H1 (cell line): Measurements from ENCODE around the gene KLK8. TPM values are rescaled to one million over a fixed set of nuclear protein-coding genes. Genes with fewer than 3 reads are reported as not detected.
"Not testable (repeated sequence)": the region's sequence is repeated elsewhere in the genome, so short reads cannot be mapped to it uniquely, and the experiment has no call there.

ENCODE experiments used
- CTCF ChIA-PET: fragments of 300-600 bp; sonication (Branson Sonifier 250); formaldehyde crosslinking; loops from one replicate; lab custom pipeline; 2021; ENCODE audit not compliant: partially characterized antibody; lab: Charles Lee
- POLR2A ChIA-PET: fragments of 300-600 bp; sonication (Branson Sonifier 250); formaldehyde crosslinking; loops from one replicate; lab custom pipeline; 2021; ENCODE audit warnings: inconsistent platforms; ENCODE audit not compliant: partially characterized antibody; lab: Charles Lee
- DNase-seq, 2 experiments: peaks; one replicate each; pipeline versions ENCODE4 v3.0.0 to v3.0.0-alpha.2; 2010 to 2022; ENCODE audit warnings: low spot score in 2 of 2, low read depth in 1 of 2, mixed read lengths in 1 of 2
- FAIRE-seq: peaks from 2 replicates; lab custom pipeline; 2011; peaks lifted over from hg19 to GRCh38; lab: Jason Lieb, UNC
- H2AFZ ChIP-seq: 2 replicates; pipeline ENCODE4 v1.8.1; 2012; ENCODE audit warnings: low read length, inconsistent platforms
- H2AK5ac ChIP-seq: 2 replicates; pipeline ENCODE4 v1.6.1; 2013; ENCODE audit warnings: low read depth, low read length
- H2BK120ac ChIP-seq: replicated peaks from 2 replicates; pipeline ENCODE3; 2013; ENCODE audit warnings: low read depth, low read length, inconsistent platforms
- H2BK12ac ChIP-seq: 2 replicates; pipeline ENCODE4 v1.6.1; 2013; ENCODE audit warnings: low read depth, low read length
- H2BK15ac ChIP-seq: 2 replicates; pipeline ENCODE4 v1.6.1; 2013; ENCODE audit warnings: low read length
- H2BK20ac ChIP-seq: 2 replicates; pipeline ENCODE4 v1.6.1; 2013; ENCODE audit warnings: low read length
- H2BK5ac ChIP-seq: 2 replicates; pipeline ENCODE4 v1.6.1; 2013; ENCODE audit warnings: low read depth, low read length
- H3K14ac ChIP-seq: 2 replicates; pipeline ENCODE4 v1.6.1; 2013; ENCODE audit warnings: inconsistent platforms; ENCODE audit not compliant: insufficient read length
- H3K18ac ChIP-seq: 2 replicates; pipeline ENCODE4 v1.6.1; 2013; ENCODE audit warnings: low read length; ENCODE audit errors: extremely low read depth
- H3K23ac ChIP-seq: 2 replicates; pipeline ENCODE4 v1.6.1; 2013; ENCODE audit warnings: inconsistent platforms; ENCODE audit not compliant: insufficient read length
- H3K23me2 ChIP-seq: 2 replicates; pipeline ENCODE4 v1.6.1; 2013; ENCODE audit warnings: low read depth, low read length
- H3K27ac ChIP-seq: 2 replicates; pipeline ENCODE4 v1.6.1; 2011; ENCODE audit warnings: low read depth, low read length, inconsistent platforms
- H3K27me3 ChIP-seq, 4 experiments: replicated peaks in 1 of 4; 1 replicate in 1 of 4; 2 replicates in 3 of 4; pipeline versions ENCODE4 v1.6.1 to v1.8.1; 2011 to 2013; ENCODE audit warnings: low read length in 3 of 4, mild to moderate bottlenecking in 3 of 4, inconsistent platforms in 2 of 4, mixed read lengths in 2 of 4, moderate library complexity in 1 of 4; ENCODE audit not compliant: control insufficient read depth in 3 of 4, insufficient read depth in 3 of 4; ENCODE audit errors: extremely low read depth in 1 of 4
- H3K36me3 ChIP-seq, 4 experiments: 2 replicates each; pipeline versions ENCODE4 v1.6.1 to v1.8.1; 2011 to 2013; ENCODE audit warnings: mild to moderate bottlenecking in 4 of 4, low read length in 3 of 4, moderate library complexity in 2 of 4, control low read depth in 1 of 4, inconsistent platforms in 1 of 4; ENCODE audit not compliant: insufficient read depth in 4 of 4, control insufficient read depth in 2 of 4
- H3K4ac ChIP-seq: replicated peaks from 2 replicates; pipeline ENCODE3; 2013; ENCODE audit warnings: low read length, low read depth, mixed read lengths, inconsistent platforms; ENCODE audit not compliant: insufficient read length
- H3K4me1 ChIP-seq, 4 experiments: replicated peaks in 1 of 4; 1 replicate in 1 of 4; 2 replicates in 3 of 4; pipeline versions ENCODE4 v1.6.1 to v1.8.1; 2011 to 2013; ENCODE audit warnings: low read length in 3 of 4, inconsistent platforms in 2 of 4, mixed read lengths in 1 of 4; ENCODE audit not compliant: insufficient read depth in 4 of 4, control insufficient read depth in 3 of 4
- H3K4me2 ChIP-seq, 2 experiments: 2 replicates each; pipeline versions ENCODE4 v1.6.1 to v1.8.1; 2011 to 2013; ENCODE audit warnings: low read depth in 2 of 2, low read length in 2 of 2, control low read depth in 1 of 2, inconsistent platforms in 1 of 2, mild to moderate bottlenecking in 1 of 2; ENCODE audit not compliant: insufficient read depth in 1 of 2
- H3K4me3 ChIP-seq, 4 experiments: fragments of 200-600, 300-600 bp in 1 of 4; sonication (generic), shearing (Covaris generic), sonication (Bioruptor Twin) in 1 of 4; 2 replicates each; pipeline versions ENCODE4 v1.5.1 to v1.8.1; 2011 to 2016; ENCODE audit warnings: low read length in 4 of 4, low read depth in 3 of 4, control low read depth in 2 of 4, inconsistent platforms in 2 of 4, mild to moderate bottlenecking in 2 of 4, mixed read lengths in 1 of 4, moderate library complexity in 1 of 4; ENCODE audit not compliant: insufficient read depth in 2 of 4; ENCODE audit errors: extremely low read depth in 1 of 4
- H3K56ac ChIP-seq: replicated peaks from 2 replicates; pipeline ENCODE3; 2013; ENCODE audit warnings: low read depth, mild to moderate bottlenecking, mixed read lengths, low read length, inconsistent platforms; ENCODE audit not compliant: insufficient read length
- H3K79me1 ChIP-seq: 2 replicates; pipeline ENCODE4 v1.6.1; 2013; ENCODE audit warnings: low read depth, low read length, control low read depth
- H3K79me2 ChIP-seq, 2 experiments: 2 replicates each; pipeline versions ENCODE4 v1.6.1 to v1.8.1; 2012 to 2013; ENCODE audit warnings: low read length in 2 of 2, mild to moderate bottlenecking in 2 of 2, inconsistent platforms in 1 of 2; ENCODE audit not compliant: insufficient read depth in 2 of 2, control insufficient read depth in 1 of 2
- H3K9ac ChIP-seq, 4 experiments: replicated peaks in 1 of 4; 1 replicate in 1 of 4; 2 replicates in 3 of 4; pipeline versions ENCODE4 v1.6.1 to v1.8.1; 2011 to 2013; ENCODE audit warnings: low read depth in 3 of 4, low read length in 3 of 4, control low read depth in 2 of 4, mild to moderate bottlenecking in 2 of 4, moderate library complexity in 2 of 4, inconsistent platforms in 1 of 4; ENCODE audit errors: extremely low read depth in 1 of 4
- H3K9me3 ChIP-seq, 2 experiments: 2 replicates each; pipeline versions ENCODE4 v1.6.1 to v1.8.1; 2012 to 2013; ENCODE audit warnings: mild to moderate bottlenecking in 2 of 2, moderate library complexity in 2 of 2, control low read depth in 1 of 2, inconsistent platforms in 1 of 2, low read depth in 1 of 2, low read length in 1 of 2, mixed read lengths in 1 of 2; ENCODE audit not compliant: insufficient read depth in 2 of 2
- H4K20me1 ChIP-seq, 2 experiments: replicated peaks in 1 of 2; 2 replicates each; pipeline versions ENCODE3 to v1.8.1; 2011 to 2013; ENCODE audit warnings: inconsistent platforms in 2 of 2, low read length in 2 of 2, mild to moderate bottlenecking in 1 of 2; ENCODE audit not compliant: insufficient read depth in 2 of 2, control insufficient read depth in 1 of 2
- H4K5ac ChIP-seq: 2 replicates; pipeline ENCODE4 v1.6.1; 2013; ENCODE audit warnings: low read length, low read depth, mixed read lengths, inconsistent platforms; ENCODE audit not compliant: insufficient read length
- H4K8ac ChIP-seq: 2 replicates; pipeline ENCODE4 v1.8.0; 2013; ENCODE audit warnings: mild to moderate bottlenecking, moderate library complexity, low read length, inconsistent platforms; ENCODE audit not compliant: insufficient read depth; ENCODE audit errors: extremely low read depth
- H4K91ac ChIP-seq: replicated peaks from 2 replicates; pipeline ENCODE3; 2013; ENCODE audit warnings: low read length, mixed read lengths, inconsistent platforms; ENCODE audit not compliant: insufficient read length
- ASH2L ChIP-seq: fragments of 200-600, 300-600 bp; sonication (generic); IDR thresholded peaks from one replicate; pipeline ENCODE4 v1.7.1; 2017; ENCODE audit warnings: low read length
- GABPA ChIP-seq: IDR thresholded peaks from 2 replicates; pipeline ENCODE4 v1.6.1; 2011; ENCODE audit warnings: mild to moderate bottlenecking, low read length, moderate library complexity, borderline replicate concordance; ENCODE audit not compliant: insufficient read depth
- NANOG ChIP-seq: IDR thresholded peaks from 2 replicates; pipeline ENCODE4 v1.6.1; 2011; ENCODE audit warnings: low read length, low read depth, mild to moderate bottlenecking, inconsistent platforms; ENCODE audit not compliant: insufficient read depth, poor library complexity, severe bottlenecking
- TEAD4 ChIP-seq: IDR thresholded peaks from 2 replicates; pipeline ENCODE4 v1.6.1; 2012; ENCODE audit warnings: low read depth, low read length, inconsistent platforms, mixed read lengths
- YY1 ChIP-seq: IDR thresholded peaks from 2 replicates; pipeline ENCODE4 v1.6.1; 2011; ENCODE audit warnings: low read depth, mild to moderate bottlenecking, low read length
- WGBS, 2 experiments: shearing (Covaris generic) in 1 of 2; methylation state at CpG; one replicate each; pipeline versions ENCODE4 v1.1.6 to v1.1.7; 2013 to 2015; ENCODE audit warnings: low lambda C conversion rate in 2 of 2, mixed read lengths in 2 of 2, inconsistent platforms in 1 of 2, low coverage in 1 of 2, missing lambda C conversion rate in 1 of 2; ENCODE audit not compliant: insufficient replicate concordance in 2 of 2, insufficient coverage in 1 of 2, insufficient read length in 1 of 2; ENCODE audit errors: extremely low coverage in 1 of 2, missing lambda C conversion rate in 1 of 2; 5-methylcytosine and 5-hydroxymethylcytosine counted together
- polyA plus RNA-seq, 7 experiments: library from polyadenylated mRNA; depleted of rRNA in 3 of 7; stranded (reverse) in 5 of 7; unstranded in 2 of 7; fragments of >200 nt in 5 of 7; fragments of 200-250 nt in 2 of 7; gene quantifications; 1 replicate in 5 of 7; 2 replicates in 1 of 7; 4 replicates in 1 of 7; pipeline versions ENCODE4 v1.2.1 to v1.2.3, GENCODE V29; 2011 to 2013; ENCODE audit warnings: missing spikeins in 2 of 7, mixed read lengths in 2 of 7
- total RNA-seq: library from RNA; stranded (reverse); fragmentation: NEBNext Ultra II Directional; extraction: Animal tissue kit (Norgen Biotek cat#: 25700); gene quantifications from 2 replicates; pipeline ENCODE4 v1.2.1, GENCODE V29; 2021

The KLK8 gene
- total and polyA plus RNA-seq, 2 of the 8 experiments (the other 6 are each of a cell fraction or from before 2014, with no cell fraction given) = 2.9 to 3.6 TPM

- TF ChIP-seq ASH2L (no peak), GABPA (no peak), NANOG (no peak), YY1 (no peak), TEAD4 (no peak)
Measured at GRCh38 chr19:50972795-50973376, 28.5 kb downstream of the KLK8 start (continued).

- DNase-seq, H3K79me2 ChIP-seq, H3K14ac ChIP-seq, H2BK20ac ChIP-seq, H2AK5ac ChIP-seq, H3K4ac ChIP-seq, H4K91ac ChIP-seq, H3K9me3 ChIP-seq, H3K56ac ChIP-seq, H3K23ac ChIP-seq, H3K9ac ChIP-seq, H3K4me2 ChIP-seq, H4K20me1 ChIP-seq, H3K27ac ChIP-seq, FAIRE-seq, H4K5ac ChIP-seq, H4K8ac ChIP-seq, H3K4me3 ChIP-seq, H2BK120ac ChIP-seq, H2BK5ac ChIP-seq, H3K79me1 ChIP-seq, H3K27me3 ChIP-seq, H3K36me3 ChIP-seq, H3K23me2 ChIP-seq: not testable (repeated sequence)
- H2AFZ ChIP-seq = peak overlapping the region; percentile 58; the same call in 1 of the 2 replicates
- ChIA-PET CTCF (interaction anchor here (1.5 kb wide), 1 partner anchor 47 kb away, joined by 6 read pairs; no protein-coding TSS in a partner anchor), POLR2A (interaction anchor here (0.7 to 1.0 kb wide), 3 partner anchors 19 to 165 kb away, joined by 3 to 4 read pairs (median 3); no protein-coding TSS in a partner anchor)
- peaks cover 0 to 20% (median 6%) of the 10 kb centered on the region in 4 experiments; a peak in 5 of 7 replicates for H3K4me1 ChIP-seq
- H3K18ac ChIP-seq = peak overlapping the region; percentile 32
- 0 out of 2 replicates have a peak overlapping the region, but pooled peaks have one; percentile 81 for H2BK15ac ChIP-seq
- peak overlapping the region; percentile 68; the same call in 1 of the 2 replicates for H2BK12ac ChIP-seq
- 100% methylated on average over 1 of the region's 3 CpGs; no CpG with 5 or more reads in 1 of the 2 experiments for WGBS, 2 experiments
Measured at GRCh38 chr19:50969810-50970209, 31.6 kb downstream of the KLK8 start.
